Measurements from ENCODE around the gene KCNQ5.
A peak's percentile ranks its signal among the peaks of the same experiment; 100 is the strongest.

The KCNQ5 gene

GRCh38 chr6:72813807-72814596, 192.1 kb downstream of the KCNQ5 start:
- Histone ChIP-seq H3K27me3 (ENCODE audit: control insufficient read depth, insufficient read depth, low read length) (no peaks in the 10 kb centered on the region), H3K4me3 (ENCODE audit: low read length) (no peak overlapping the region), H3K36me3 (ENCODE audit: insufficient read depth, low read length) (no peaks in the 10 kb centered on the region), H3K9me3 (replicated peaks; ENCODE audit: low read length) (no peaks in the 10 kb centered on the region), H3K4me1 (ENCODE audit: control insufficient read depth, insufficient read depth, low read length) (peaks cover 26% of the 10 kb centered on the region), H3K4me2 (ENCODE audit: low read length) (no peak overlapping the region), H3K9ac (ENCODE audit: low read depth, low read length) (no peak overlapping the region)

DNA sequence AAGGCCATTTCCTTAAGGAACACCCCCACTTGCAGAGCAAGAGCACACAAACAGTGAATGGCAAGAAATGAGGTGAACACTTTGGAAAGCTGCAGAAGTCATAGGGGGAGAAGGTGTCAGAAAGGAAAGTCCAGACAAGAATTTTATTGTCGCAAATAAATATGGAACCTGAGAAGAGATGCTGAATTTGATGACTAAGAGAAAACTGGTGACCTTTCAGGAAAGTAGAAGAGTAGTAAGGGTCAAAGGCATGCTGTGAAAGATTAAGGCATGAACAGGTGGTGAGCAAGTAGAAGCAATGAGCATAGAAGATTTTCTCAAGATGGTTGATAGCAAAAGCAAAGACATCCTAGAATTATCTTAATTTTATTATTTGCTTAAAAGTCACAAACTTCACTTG, 194.2 kb downstream of the KCNQ5 start:
- Histone ChIP-seq H3K4me2 (ENCODE audit: low read length) (no peak overlapping the region), H3K9ac (ENCODE audit: low read depth, low read length) (no peak overlapping the region), H3K9me3 (replicated peaks; ENCODE audit: low read length) (no peaks in the 10 kb centered on the region), H3K27me3 (ENCODE audit: control insufficient read depth, insufficient read depth, low read length) (no peaks in the 10 kb centered on the region), H3K4me3 (ENCODE audit: low read length) (no peak overlapping the region), H3K36me3 (ENCODE audit: insufficient read depth, low read length) (no peaks in the 10 kb centered on the region), H3K4me1 (ENCODE audit: control insufficient read depth, insufficient read depth, low read length) (peaks cover 22% of the 10 kb centered on the region)

GRCh38 chr6:72817208-72817607, 195.3 kb downstream of the KCNQ5 start:
- H3K4me2 ChIP-seq (ENCODE audit: low read length) = no peak overlapping the region
- no peaks in the 10 kb centered on the region for H3K9me3 ChIP-seq (replicated peaks; ENCODE audit: low read length)
- no peaks in the 10 kb centered on the region for H3K27me3 ChIP-seq (ENCODE audit: control insufficient read depth, insufficient read depth, low read length)
- H3K36me3 ChIP-seq (ENCODE audit: insufficient read depth, low read length) = no peaks in the 10 kb centered on the region
- H3K9ac ChIP-seq (ENCODE audit: low read depth, low read length) = no peak overlapping the region
- no peak overlapping the region for H3K4me3 ChIP-seq (ENCODE audit: low read length)
- H3K4me1 ChIP-seq (ENCODE audit: control insufficient read depth, insufficient read depth, low read length) = peaks cover 11% of the 10 kb centered on the region

DNA sequence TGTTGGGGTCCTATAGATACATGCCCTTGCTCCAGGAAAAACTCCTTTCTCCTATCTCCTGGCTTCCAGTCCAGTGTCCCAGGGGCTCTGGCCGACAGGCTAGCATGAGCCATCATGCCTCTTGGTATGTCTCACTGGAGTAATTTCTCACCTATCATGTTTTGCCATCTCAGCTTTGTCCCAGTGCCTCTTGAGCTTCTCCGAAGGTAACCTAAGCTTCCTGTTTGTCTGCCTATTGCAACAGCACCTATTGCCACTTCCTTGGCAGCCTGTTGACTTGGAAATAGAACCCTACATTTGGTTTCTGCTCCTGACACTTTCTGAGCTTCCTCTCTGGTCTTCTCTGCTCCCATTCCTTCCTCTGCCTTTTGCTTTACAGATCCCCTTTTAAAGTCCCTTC, 197.7 kb downstream of the KCNQ5 start:
- Histone ChIP-seq H3K36me3 (ENCODE audit: insufficient read depth, low read length) (no peaks in the 10 kb centered on the region), H3K9me3 (replicated peaks; ENCODE audit: low read length) (no peaks in the 10 kb centered on the region), H3K9ac (ENCODE audit: low read depth, low read length) (no peak overlapping the region), H3K27me3 (ENCODE audit: control insufficient read depth, insufficient read depth, low read length) (no peaks in the 10 kb centered on the region), H3K4me2 (ENCODE audit: low read length) (no peak overlapping the region), H3K4me3 (ENCODE audit: low read length) (no peak overlapping the region), H3K4me1 (ENCODE audit: control insufficient read depth, insufficient read depth, low read length) (peaks cover 5% of the 10 kb centered on the region)

- Histone ChIP-seq H3K9me3 (replicated peaks; ENCODE audit: low read length) (no peaks in the 10 kb centered on the region), H3K4me3 (ENCODE audit: low read length) (no peak overlapping the region), H3K27me3 (ENCODE audit: control insufficient read depth, insufficient read depth, low read length) (no peaks in the 10 kb centered on the region), H3K4me2 (ENCODE audit: low read length) (no peak overlapping the region), H3K4me1 (ENCODE audit: control insufficient read depth, insufficient read depth, low read length) (peaks cover 5% of the 10 kb centered on the region), H3K9ac (ENCODE audit: low read depth, low read length) (no peak overlapping the region), H3K36me3 (ENCODE audit: insufficient read depth, low read length) (no peaks in the 10 kb centered on the region)
These were observed 198.3 kb downstream of the KCNQ5 start for GRCh38 chr6:72820153-72820552.

DNA sequence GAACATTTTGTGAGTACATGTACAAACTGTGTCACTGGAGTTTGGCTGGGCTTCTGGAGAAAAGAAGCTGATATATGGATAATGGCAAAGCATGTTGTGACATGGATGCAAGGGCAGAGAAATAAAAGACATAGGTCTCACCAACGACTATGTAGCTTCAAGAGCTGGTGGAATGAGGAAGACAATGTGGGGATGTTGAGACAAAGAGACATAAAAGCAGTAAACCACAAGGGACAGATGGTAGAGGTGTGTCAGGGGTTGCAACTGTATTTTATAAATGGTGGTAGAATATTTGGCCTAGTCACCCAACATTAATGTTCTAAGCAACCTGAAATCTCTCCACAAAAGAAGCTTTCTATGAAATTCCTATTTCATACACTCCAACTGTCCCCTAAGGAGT, 199.0 kb downstream of the KCNQ5 start:
- Histone ChIP-seq H3K9ac (ENCODE audit: low read depth, low read length) (no peak overlapping the region), H3K9me3 (replicated peaks; ENCODE audit: low read length) (no peaks in the 10 kb centered on the region), H3K4me1 (ENCODE audit: control insufficient read depth, insufficient read depth, low read length) (peaks cover 12% of the 10 kb centered on the region), H3K4me2 (ENCODE audit: low read length) (no peak overlapping the region), H3K4me3 (ENCODE audit: low read length) (no peak overlapping the region), H3K27me3 (ENCODE audit: control insufficient read depth, insufficient read depth, low read length) (no peaks in the 10 kb centered on the region), H3K36me3 (ENCODE audit: insufficient read depth, low read length) (no peaks in the 10 kb centered on the region)

- Histone ChIP-seq H3K4me3 (ENCODE audit: low read length) (no peak overlapping the region), H3K9ac (ENCODE audit: low read depth, low read length) (no peak overlapping the region), H3K4me2 (ENCODE audit: low read length) (no peak overlapping the region), H3K27me3 (ENCODE audit: control insufficient read depth, insufficient read depth, low read length) (no peaks in the 10 kb centered on the region), H3K36me3 (ENCODE audit: insufficient read depth, low read length) (no peaks in the 10 kb centered on the region), H3K9me3 (replicated peaks; ENCODE audit: low read length) (no peaks in the 10 kb centered on the region), H3K4me1 (ENCODE audit: control insufficient read depth, insufficient read depth, low read length) (peaks cover 23% of the 10 kb centered on the region)
These were observed 200.2 kb downstream of the KCNQ5 start for GRCh38 chr6:72822023-72822422.

GRCh38 chr6:72822691-72823090, 200.8 kb downstream of the KCNQ5 start:
- Histone ChIP-seq H3K4me1 (ENCODE audit: control insufficient read depth, insufficient read depth, low read length) (peaks cover 25% of the 10 kb centered on the region), H3K9me3 (replicated peaks; ENCODE audit: low read length) (no peaks in the 10 kb centered on the region), H3K4me3 (ENCODE audit: low read length) (no peak overlapping the region), H3K4me2 (ENCODE audit: low read length) (no peak overlapping the region), H3K9ac (ENCODE audit: low read depth, low read length) (no peak overlapping the region), H3K36me3 (ENCODE audit: insufficient read depth, low read length) (no peaks in the 10 kb centered on the region), H3K27me3 (ENCODE audit: control insufficient read depth, insufficient read depth, low read length) (no peaks in the 10 kb centered on the region)

- Histone ChIP-seq H3K36me3 (ENCODE audit: insufficient read depth, low read length) (no peaks in the 10 kb centered on the region), H3K9me3 (replicated peaks; ENCODE audit: low read length) (no peaks in the 10 kb centered on the region), H3K4me2 (ENCODE audit: low read length) (no peak overlapping the region), H3K4me1 (ENCODE audit: control insufficient read depth, insufficient read depth, low read length) (peaks cover 29% of the 10 kb centered on the region), H3K9ac (ENCODE audit: low read depth, low read length) (no peak overlapping the region), H3K27me3 (ENCODE audit: control insufficient read depth, insufficient read depth, low read length) (no peaks in the 10 kb centered on the region), H3K4me3 (ENCODE audit: low read length) (no peak overlapping the region)
These were observed 203.0 kb downstream of the KCNQ5 start for GRCh38 chr6:72824833-72825232.

DNA sequence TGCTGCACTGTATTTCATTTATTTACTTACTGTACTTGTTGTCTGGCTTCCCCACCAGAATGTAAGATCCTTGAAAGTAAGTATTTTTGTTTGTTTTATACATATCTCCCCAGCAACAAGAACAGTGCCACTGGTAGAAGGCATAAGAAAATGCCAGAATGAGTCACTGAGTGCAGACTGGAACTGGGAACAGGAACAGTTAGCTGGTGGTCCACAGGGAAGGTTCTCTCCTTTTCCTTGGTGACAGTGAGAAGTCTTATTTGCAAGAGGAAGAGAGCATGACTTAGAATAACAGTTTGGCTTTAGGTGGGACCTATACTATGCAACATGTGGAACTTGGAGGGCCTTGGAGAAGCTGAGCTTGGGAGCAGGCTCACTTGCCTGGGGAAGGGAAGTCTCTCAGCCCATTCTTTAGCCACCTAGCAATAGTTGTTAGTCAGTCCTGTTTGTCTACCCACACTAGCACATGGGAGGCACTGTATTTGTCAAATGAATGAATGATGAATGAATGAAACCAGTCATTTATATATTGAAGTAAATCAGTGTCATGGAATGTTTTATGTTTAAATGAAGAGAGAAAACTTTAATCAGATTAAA, 203.5 kb downstream of the KCNQ5 start:
- no peaks in the 10 kb centered on the region for H3K27me3 ChIP-seq (ENCODE audit: control insufficient read depth, insufficient read depth, low read length)
- H3K4me3 ChIP-seq (ENCODE audit: low read length) = no peak overlapping the region
- no peaks in the 10 kb centered on the region for H3K36me3 ChIP-seq (ENCODE audit: insufficient read depth, low read length)
- H3K9me3 ChIP-seq (replicated peaks; ENCODE audit: low read length) = no peaks in the 10 kb centered on the region
- H3K4me1 ChIP-seq (ENCODE audit: control insufficient read depth, insufficient read depth, low read length) = peaks cover 28% of the 10 kb centered on the region
- H3K9ac ChIP-seq (ENCODE audit: low read depth, low read length) = no peak overlapping the region
- H3K4me2 ChIP-seq (ENCODE audit: low read length) = no peak overlapping the region

- no peaks in the 10 kb centered on the region for H3K36me3 ChIP-seq (ENCODE audit: insufficient read depth, low read length)
- no peaks in the 10 kb centered on the region for H3K9me3 ChIP-seq (replicated peaks; ENCODE audit: low read length)
- H3K4me1 ChIP-seq (ENCODE audit: control insufficient read depth, insufficient read depth, low read length) = peaks cover 23% of the 10 kb centered on the region
- H3K4me3 ChIP-seq (ENCODE audit: low read length) = no peak overlapping the region
- no peak overlapping the region for H3K9ac ChIP-seq (ENCODE audit: low read depth, low read length)
- peak overlapping the region; percentile 17 for H3K4me2 ChIP-seq (ENCODE audit: low read length)
- H3K27me3 ChIP-seq (ENCODE audit: control insufficient read depth, insufficient read depth, low read length) = no peaks in the 10 kb centered on the region
These were observed 204.2 kb downstream of the KCNQ5 start for GRCh38 chr6:72826037-72826436.
